Smooth muscle cell of the pulmonary artery (primary cell): Measurements from ENCODE around the gene DSPP. TPM values are rescaled to one million over a fixed set of nuclear protein-coding genes. Genes with fewer than 3 reads are reported as not detected.

Experiments
- total RNA-seq: library from RNA; depleted of rRNA; stranded (reverse); fragments of >200 nt; gene quantifications from 2 replicates; pipeline ENCODE4 v1.2.3, GENCODE V29; 2014

The DSPP gene
- not detected in 2 replicates for total RNA-seq

GRCh38 chr4:87608229-87608628 lies at the start of gene DSPP:
Gene DSPP (plus strand): TSS chr4:87608529. CDS start chr4:87610909, 2,380 bp downstream.

GRCh38 chr4:87649980-87650379 lies 41.7 kb downstream of the DSPP start, which contains the start of gene DMP1:
Gene DMP1 (plus strand): TSS chr4:87650280. CDS start chr4:87656493, 6,213 bp downstream.

Other genes starting within 250 kb of the DSPP start
- 12.6 and 33.8 TPM in 2 replicates for gene HSD17B11, start 217.3 kb upstream of the DSPP start, total RNA-seq
- gene NUDT9, start 186.0 kb upstream of the DSPP start, total RNA-seq: 12.7 and 14.7 TPM in 2 replicates
- gene SPARCL1, start 79.2 kb upstream of the DSPP start, total RNA-seq: 0.17 and 0.46 TPM in 2 replicates
- gene DMP1, start 41.8 kb downstream of the DSPP start, total RNA-seq: not detected in 2 replicates
- gene IBSP, start 191.0 kb downstream of the DSPP start, total RNA-seq: 1.9 and 2.2 TPM in 2 replicates
- gene MEPE, start 224.4 kb downstream of the DSPP start, total RNA-seq: not detected in 2 replicates